NOMO-1 (cell line): ENCODE data around the gene ZNF415.

ENCODE experiments used
- DNase-seq, 2 experiments: peaks; one replicate each; lab custom pipeline; 2025; ENCODE audit not compliant: unreplicated experiment in 2 of 2; lab: John Stamatoyannopoulos, UW

ZNF415 gene

GRCh38 chr19:53057904-53058580, 74.7 kb downstream of the ZNF415 start:
- DNase-seq = no peak
